Measurements from ENCODE around the gene ADAMTSL3. TPM values are rescaled to one million over a fixed set of nuclear protein-coding genes. Genes with fewer than 3 reads are reported as not detected.

The ADAMTSL3 gene
- polyA plus RNA-seq, 1 experiment, result 0.05 TPM

DNA sequence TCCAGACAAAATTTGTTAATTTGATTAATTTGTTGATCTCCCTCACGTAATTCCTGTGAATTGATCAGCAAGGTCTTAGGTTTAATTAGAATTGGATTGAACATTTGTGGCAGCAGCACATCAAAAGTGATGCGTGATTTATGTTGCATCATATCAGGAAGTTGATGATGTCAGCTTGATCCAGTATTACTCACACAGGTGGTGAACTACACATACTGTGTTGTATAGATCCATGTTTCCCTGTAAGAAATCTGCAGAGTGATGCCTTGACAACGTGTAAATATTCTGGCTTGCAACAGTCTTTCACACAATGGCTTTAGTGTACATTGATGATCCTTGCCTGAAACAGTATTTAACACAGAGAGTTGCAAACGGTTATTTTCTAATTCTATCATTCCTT is 200.4 kb downstream of the ADAMTSL3 start:
- Histone ChIP-seq H3K4me3 (ENCODE audit: low read depth, low read length) (no peak overlapping the region), H3K9me3 (ENCODE audit: control insufficient read depth, insufficient read depth, low read length) (no peaks in the 10 kb centered on the region), H3K27me3 (ENCODE audit: control insufficient read depth, insufficient read depth, low read length) (no peaks in the 10 kb centered on the region), H3K27ac (ENCODE audit: low read depth, low read length) (no peak overlapping the region)
- CTCF ChIA-PET, result no interaction called here
- TF ChIP-seq, protein P1, sequence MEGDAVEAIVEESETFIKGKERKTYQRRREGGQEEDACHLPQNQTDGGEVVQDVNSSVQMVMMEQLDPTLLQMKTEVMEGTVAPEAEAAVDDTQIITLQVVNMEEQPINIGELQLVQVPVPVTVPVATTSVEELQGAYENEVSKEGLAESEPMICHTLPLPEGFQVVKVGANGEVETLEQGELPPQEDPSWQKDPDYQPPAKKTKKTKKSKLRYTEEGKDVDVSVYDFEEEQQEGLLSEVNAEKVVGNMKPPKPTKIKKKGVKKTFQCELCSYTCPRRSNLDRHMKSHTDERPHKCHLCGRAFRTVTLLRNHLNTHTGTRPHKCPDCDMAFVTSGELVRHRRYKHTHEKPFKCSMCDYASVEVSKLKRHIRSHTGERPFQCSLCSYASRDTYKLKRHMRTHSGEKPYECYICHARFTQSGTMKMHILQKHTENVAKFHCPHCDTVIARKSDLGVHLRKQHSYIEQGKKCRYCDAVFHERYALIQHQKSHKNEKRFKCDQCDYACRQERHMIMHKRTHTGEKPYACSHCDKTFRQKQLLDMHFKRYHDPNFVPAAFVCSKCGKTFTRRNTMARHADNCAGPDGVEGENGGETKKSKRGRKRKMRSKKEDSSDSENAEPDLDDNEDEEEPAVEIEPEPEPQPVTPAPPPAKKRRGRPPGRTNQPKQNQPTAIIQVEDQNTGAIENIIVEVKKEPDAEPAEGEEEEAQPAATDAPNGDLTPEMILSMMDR (IDR thresholded peaks at IDR 0.05; ENCODE audit: low read depth, low read length), result no peak
- no peak for DNase-seq (ENCODE audit: low read depth, low spot score)
- POLR2A ChIA-PET, result no interaction called here

DNA sequence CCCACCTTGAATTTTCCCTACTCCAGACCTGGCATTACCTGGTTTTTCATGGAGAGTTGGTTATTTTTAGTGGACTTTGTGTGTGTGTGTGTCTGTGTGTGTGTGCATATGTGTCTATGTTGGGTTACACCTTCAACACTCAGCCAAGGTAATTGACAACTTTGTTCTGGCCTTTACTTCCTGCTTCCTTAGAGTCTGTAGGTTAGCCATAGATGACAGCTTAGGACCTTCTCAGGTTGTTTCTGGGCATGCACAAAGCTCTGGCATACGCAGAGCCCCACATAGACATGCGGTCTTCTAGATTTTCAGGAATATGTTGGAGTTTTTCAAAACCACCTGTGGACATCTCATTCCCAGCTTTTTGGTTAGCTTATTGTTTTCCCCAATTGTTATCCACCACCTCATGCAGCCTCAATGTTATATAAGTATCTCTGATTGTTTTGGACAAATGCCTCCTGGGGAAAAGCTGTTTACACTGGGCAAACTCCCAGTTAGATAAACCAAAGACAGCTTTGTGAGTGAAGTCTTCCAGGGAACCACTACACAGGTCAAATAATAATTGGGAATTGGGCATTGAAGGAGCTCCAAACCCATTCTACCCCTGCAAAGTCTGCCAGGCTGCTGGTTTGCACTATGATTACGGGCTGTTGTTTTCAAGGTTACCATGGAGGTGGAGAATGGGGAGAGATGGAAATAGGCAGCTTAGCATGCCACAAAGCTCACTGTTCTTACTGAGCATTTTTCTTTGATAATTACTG is 201.2 kb downstream of the ADAMTSL3 start:
- ChIA-PET CTCF (interaction anchor here (1.1 kb wide), 1 partner anchor 417 kb away, joined by 4 read pairs; no protein-coding TSS in a partner anchor), POLR2A (interaction anchor here (1.8 kb wide), 1 partner anchor 8 kb away, joined by 5 read pairs; no protein-coding TSS in a partner anchor)
- TF ChIP-seq, protein P1 (IDR thresholded peaks at IDR 0.05; ENCODE audit: low read depth, low read length), result no peak
- Histone ChIP-seq H3K4me3 (ENCODE audit: low read depth, low read length) (no peak overlapping the region), H3K9me3 (ENCODE audit: control insufficient read depth, insufficient read depth, low read length) (no peaks in the 10 kb centered on the region), H3K27ac (ENCODE audit: low read depth, low read length) (no peak overlapping the region), H3K27me3 (ENCODE audit: control insufficient read depth, insufficient read depth, low read length) (no peaks in the 10 kb centered on the region)
- no peak for DNase-seq (ENCODE audit: low read depth, low spot score)

DNA sequence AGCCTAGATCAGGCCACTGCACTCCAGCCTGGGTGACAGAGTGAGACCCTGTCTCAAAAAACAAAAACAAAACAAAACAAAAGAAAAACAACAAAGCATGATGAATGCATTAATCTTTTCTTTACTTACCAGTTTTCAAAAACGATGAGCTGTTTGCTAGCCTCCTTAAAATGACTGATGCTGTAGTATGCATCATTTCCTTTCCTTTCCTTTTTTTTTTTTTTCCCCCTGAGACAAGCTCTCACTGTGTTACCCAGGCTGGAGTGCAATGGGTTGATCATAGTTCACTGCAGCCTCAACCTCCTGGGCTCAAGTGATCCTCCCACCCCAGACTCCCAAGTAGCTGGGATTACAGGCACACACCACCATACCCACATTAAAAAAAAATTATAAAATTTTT is 202.0 kb downstream of the ADAMTSL3 start:
- H3K27me3 ChIP-seq (ENCODE audit: control insufficient read depth, insufficient read depth, low read length), result no peaks in the 10 kb centered on the region
- H3K9me3 ChIP-seq (ENCODE audit: control insufficient read depth, insufficient read depth, low read length), result no peaks in the 10 kb centered on the region; the same call in 1 of the 2 replicates
- no peak overlapping the region for H3K4me3 ChIP-seq (ENCODE audit: low read depth, low read length)
- POLR2A ChIA-PET, result interaction anchor here (1.8 kb wide), 1 partner anchor 9 kb away, joined by 5 read pairs; no protein-coding TSS in a partner anchor
- no peak overlapping the region for H3K27ac ChIP-seq (ENCODE audit: low read depth, low read length)
- DNase-seq (ENCODE audit: low read depth, low spot score), result no peak
- TF ChIP-seq, protein P1 (IDR thresholded peaks at IDR 0.05; ENCODE audit: low read depth, low read length), result no peak
- CTCF ChIA-PET, result interaction anchor here (1.1 kb wide), 1 partner anchor 418 kb away, joined by 4 read pairs; no protein-coding TSS in a partner anchor

DNA sequence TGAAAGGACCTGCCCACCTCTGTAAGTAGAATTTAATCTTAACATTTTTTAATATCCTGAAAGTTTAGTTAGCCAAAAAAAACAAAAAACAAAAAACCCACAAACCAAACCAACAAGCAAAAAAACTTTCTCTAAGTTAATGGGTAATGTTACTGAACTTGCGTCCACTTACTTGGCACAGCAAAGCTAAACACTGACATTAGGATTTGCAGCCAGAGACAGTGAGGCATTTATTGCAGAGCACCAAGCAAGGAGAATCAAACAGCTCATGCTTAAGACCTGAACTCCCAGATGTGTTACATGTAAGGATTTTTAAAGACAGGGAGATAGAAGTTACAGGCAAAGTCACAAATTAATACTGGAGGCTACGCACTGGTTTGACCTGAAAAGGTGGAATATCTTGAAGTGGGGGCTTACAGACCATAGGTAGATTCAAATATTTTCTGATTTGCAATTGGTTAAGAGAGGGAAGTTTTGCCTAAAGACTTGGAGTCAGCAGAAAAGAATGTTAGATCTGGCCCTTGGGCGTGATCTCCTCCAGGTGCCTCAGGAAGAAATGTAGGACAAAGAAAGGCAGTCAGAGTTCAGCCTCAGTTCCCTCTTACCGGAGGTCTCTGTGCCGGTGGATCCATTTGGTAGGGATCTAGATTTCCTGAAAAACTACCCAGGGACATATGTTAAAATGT is 205.0 kb downstream of the ADAMTSL3 start:
- no peak overlapping the region for H3K27ac ChIP-seq (ENCODE audit: low read depth, low read length)
- no peak for DNase-seq (ENCODE audit: low read depth, low spot score)
- H3K27me3 ChIP-seq (ENCODE audit: control insufficient read depth, insufficient read depth, low read length), result no peaks in the 10 kb centered on the region
- ChIA-PET POLR2A (no interaction called here), CTCF (no interaction called here)
- no peaks in the 10 kb centered on the region; the same call in 1 of the 2 replicates for H3K9me3 ChIP-seq (ENCODE audit: control insufficient read depth, insufficient read depth, low read length)
- H3K4me3 ChIP-seq (ENCODE audit: low read depth, low read length), result no peak overlapping the region
- TF ChIP-seq, protein P1 (IDR thresholded peaks at IDR 0.05; ENCODE audit: low read depth, low read length), result no peak

GRCh38 chr15:83866692-83867091 is 212.8 kb downstream of the ADAMTSL3 start:
- CTCF ChIA-PET, result no interaction called here
- TF ChIP-seq, protein P1 (IDR thresholded peaks at IDR 0.05; ENCODE audit: low read depth, low read length), result no peak
- H3K27me3 ChIP-seq (ENCODE audit: control insufficient read depth, insufficient read depth, low read length), result no peaks in the 10 kb centered on the region
- DNase-seq (ENCODE audit: low read depth, low spot score), result no peak
- no peak overlapping the region for H3K27ac ChIP-seq (ENCODE audit: low read depth, low read length)
- H3K4me3 ChIP-seq (ENCODE audit: low read depth, low read length), result no peak overlapping the region
- POLR2A ChIA-PET, result no interaction called here
- H3K9me3 ChIP-seq (ENCODE audit: control insufficient read depth, insufficient read depth, low read length), result no peaks in the 10 kb centered on the region

All from AG04450 (cell line).